ENCODE measurements around the gene FRK.

FRK gene

GRCh38 chr6:116101302-116101718 lies 40.6 kb upstream of the FRK start (continued):
- TF ChIP-seq ZNF529 (tag by site-specific recombination; IDR thresholded peaks at IDR 0.05; ENCODE audit: insufficient replicate concordance), result no peak
- TF ChIP-seq ZNF639 (tag by site-specific recombination; IDR thresholded peaks at IDR 0.05), result no peak
- TF ChIP-seq REPIN1 (tag by site-specific recombination; IDR thresholded peaks at IDR 0.05; ENCODE audit: low read depth), result no peak
- no peak for TF ChIP-seq ZNF18 (tag by site-specific recombination; IDR thresholded peaks at IDR 0.05)
- TF ChIP-seq ZNF148 (tag by site-specific recombination; IDR thresholded peaks at IDR 0.05; ENCODE audit: borderline replicate concordance), result no peak
- no peak for TF ChIP-seq ZNF423 (tag by site-specific recombination; IDR thresholded peaks at IDR 0.05)
- TF ChIP-seq PRDM4 (tag by site-specific recombination; IDR thresholded peaks at IDR 0.05), result no peak
- no peak for TF ChIP-seq ZNF664 (tag by site-specific recombination; IDR thresholded peaks at IDR 0.05)
- TF ChIP-seq HOXA7 (CRISPR knock-in tag; IDR thresholded peaks at IDR 0.05; ENCODE audit: borderline replicate concordance), result no peak
- TF ChIP-seq ZNF785 (tag by site-specific recombination; IDR thresholded peaks at IDR 0.05), result no peak
- TF ChIP-seq GLIS1 (tag by site-specific recombination; IDR thresholded peaks at IDR 0.05), result no peak
- 0 out of 2 replicates have a peak, but pooled peaks have one; percentile 14 for TF ChIP-seq ZNF341 (tag by site-specific recombination; IDR thresholded peaks at IDR 0.05; ENCODE audit: low read depth)
- TF ChIP-seq ZNF280D (tag by site-specific recombination; IDR thresholded peaks at IDR 0.05), result no peak
- TF ChIP-seq ZNF23 (tag by site-specific recombination; IDR thresholded peaks at IDR 0.05; ENCODE audit: borderline replicate concordance), result no peak
- TF ChIP-seq ZBTB44 (tag by site-specific recombination; IDR thresholded peaks at IDR 0.05), result peak; percentile 15; the same call in 1 of the 2 replicates
- TF ChIP-seq ZNF366 (tag by site-specific recombination; conservative IDR thresholded peaks at IDR 0.05), result peak; percentile 65
- no peak for TF ChIP-seq ZNF830 (tag by site-specific recombination; IDR thresholded peaks at IDR 0.05; ENCODE audit: low read depth)
- TF ChIP-seq ZSCAN4 (tag by site-specific recombination; IDR thresholded peaks at IDR 0.05), result no peak
- TF ChIP-seq PRDM1 (tag by site-specific recombination; IDR thresholded peaks at IDR 0.05), result peak; percentile 25; the same call in 1 of the 2 replicates
- no peak for TF ChIP-seq OSR2 (tag by site-specific recombination; IDR thresholded peaks at IDR 0.05)
- TF ChIP-seq HIC1 (tag by site-specific recombination; IDR thresholded peaks at IDR 0.05), result no peak
- TF ChIP-seq ZFP41 (tag by site-specific recombination; IDR thresholded peaks at IDR 0.05; ENCODE audit: borderline replicate concordance), result no peak
- TF ChIP-seq ZNF335 (tag by site-specific recombination; conservative IDR thresholded peaks at IDR 0.05), result peak; percentile 96
- TF ChIP-seq KLF9 (tag by site-specific recombination; IDR thresholded peaks at IDR 0.05; ENCODE audit: low read depth), result no peak

Measured in HEK293 (cell line).